ENCODE results near the gene AUTS2.

The AUTS2 gene

DNA sequence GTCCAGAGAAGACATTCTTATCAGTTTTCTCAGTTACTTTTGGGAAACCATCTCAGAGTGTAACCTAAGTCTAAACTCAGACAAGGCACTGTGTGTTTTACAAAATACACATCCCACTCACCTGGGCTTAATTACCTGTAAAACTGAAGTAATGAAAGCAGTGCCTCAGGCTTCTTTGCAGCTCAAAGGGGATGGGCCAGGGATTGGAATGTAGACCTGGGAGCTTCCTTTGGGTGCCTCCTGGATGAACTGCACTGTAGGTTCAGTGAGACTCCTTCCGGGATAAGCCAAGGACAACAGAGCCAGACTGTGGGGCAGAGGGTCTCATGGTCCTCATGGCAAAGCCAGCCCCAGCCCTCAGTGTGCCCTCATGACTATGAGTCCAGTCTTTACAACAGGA, 861.3 kb downstream of the AUTS2 start:
- Histone ChIP-seq H3F3A (ENCODE audit: insufficient read depth) (no peaks in the 10 kb centered on the region; the same call in 1 of the 2 replicates), H3K4me3 (ENCODE audit: insufficient read depth, low read length, poor library complexity, severe bottlenecking) (no peak overlapping the region), H3K9ac (ENCODE audit: low read length) (no peak overlapping the region), H3K9me2 (replicated peaks; ENCODE audit: insufficient read depth, low read length) (no peaks in the 10 kb centered on the region), H3K4me2 (ENCODE audit: low read depth, low read length, poor library complexity, severe bottlenecking) (no peak overlapping the region), H2AFZ (ENCODE audit: low read depth, low read length, severe bottlenecking) (no peak overlapping the region), H4K20me1 (ENCODE audit: low read depth, low read length) (no peaks in the 10 kb centered on the region), H3K27ac (ENCODE audit: low read depth, low read length) (no peak overlapping the region), H3K79me2 (ENCODE audit: insufficient read depth, low read length) (no peaks in the 10 kb centered on the region), H3K36me3 (ENCODE audit: low read length) (no peaks in the 10 kb centered on the region), H3K9me3 (ENCODE audit: insufficient read depth, low read length) (no peaks in the 10 kb centered on the region), H3K27me3 (ENCODE audit: low read length) (no peaks in the 10 kb centered on the region)
- no peak for TF ChIP-seq EZH2phosphoT487 (conservative IDR thresholded peaks at IDR 0.05; ENCODE audit: low read length)
- TF ChIP-seq, protein P1, sequence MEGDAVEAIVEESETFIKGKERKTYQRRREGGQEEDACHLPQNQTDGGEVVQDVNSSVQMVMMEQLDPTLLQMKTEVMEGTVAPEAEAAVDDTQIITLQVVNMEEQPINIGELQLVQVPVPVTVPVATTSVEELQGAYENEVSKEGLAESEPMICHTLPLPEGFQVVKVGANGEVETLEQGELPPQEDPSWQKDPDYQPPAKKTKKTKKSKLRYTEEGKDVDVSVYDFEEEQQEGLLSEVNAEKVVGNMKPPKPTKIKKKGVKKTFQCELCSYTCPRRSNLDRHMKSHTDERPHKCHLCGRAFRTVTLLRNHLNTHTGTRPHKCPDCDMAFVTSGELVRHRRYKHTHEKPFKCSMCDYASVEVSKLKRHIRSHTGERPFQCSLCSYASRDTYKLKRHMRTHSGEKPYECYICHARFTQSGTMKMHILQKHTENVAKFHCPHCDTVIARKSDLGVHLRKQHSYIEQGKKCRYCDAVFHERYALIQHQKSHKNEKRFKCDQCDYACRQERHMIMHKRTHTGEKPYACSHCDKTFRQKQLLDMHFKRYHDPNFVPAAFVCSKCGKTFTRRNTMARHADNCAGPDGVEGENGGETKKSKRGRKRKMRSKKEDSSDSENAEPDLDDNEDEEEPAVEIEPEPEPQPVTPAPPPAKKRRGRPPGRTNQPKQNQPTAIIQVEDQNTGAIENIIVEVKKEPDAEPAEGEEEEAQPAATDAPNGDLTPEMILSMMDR (IDR thresholded peaks at IDR 0.05; ENCODE audit: insufficient read depth, low read length, poor library complexity, severe bottlenecking), result no peak

DNA sequence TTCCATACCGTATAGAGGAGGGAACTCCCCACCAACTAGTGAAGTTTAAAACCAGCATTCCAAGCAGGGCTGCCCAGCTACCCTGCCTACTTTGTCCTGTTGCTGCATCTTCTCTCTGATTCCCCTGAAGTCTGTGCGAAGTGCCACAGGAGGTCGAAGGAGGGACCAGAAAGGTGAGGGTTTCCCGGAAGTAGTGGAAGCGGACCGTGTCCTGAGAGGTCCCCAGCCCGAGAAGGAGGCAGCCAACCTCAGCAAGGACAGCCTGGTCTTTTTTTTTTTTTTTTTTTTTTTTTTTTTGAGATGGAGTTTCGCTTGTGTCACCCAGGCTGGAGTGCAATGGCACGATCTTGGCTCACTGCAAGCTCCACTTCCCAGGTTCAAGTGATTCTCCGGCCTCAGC, 861.8 kb downstream of the AUTS2 start:
- no peaks in the 10 kb centered on the region; the same call in 1 of the 2 replicates for H3F3A ChIP-seq (ENCODE audit: insufficient read depth)
- no peaks in the 10 kb centered on the region for H3K36me3 ChIP-seq (ENCODE audit: low read length)
- no peak overlapping the region for H3K4me2 ChIP-seq (ENCODE audit: low read depth, low read length, poor library complexity, severe bottlenecking)
- no peaks in the 10 kb centered on the region for H3K9me2 ChIP-seq (replicated peaks; ENCODE audit: insufficient read depth, low read length)
- H2AFZ ChIP-seq (ENCODE audit: low read depth, low read length, severe bottlenecking), result no peak overlapping the region
- no peak overlapping the region for H3K4me3 ChIP-seq (ENCODE audit: insufficient read depth, low read length, poor library complexity, severe bottlenecking)
- TF ChIP-seq, protein P1 (IDR thresholded peaks at IDR 0.05; ENCODE audit: insufficient read depth, low read length, poor library complexity, severe bottlenecking), result no peak
- no peak for TF ChIP-seq EZH2phosphoT487 (conservative IDR thresholded peaks at IDR 0.05; ENCODE audit: low read length)
- H3K27me3 ChIP-seq (ENCODE audit: low read length), result no peaks in the 10 kb centered on the region
- H3K9me3 ChIP-seq (ENCODE audit: insufficient read depth, low read length), result no peaks in the 10 kb centered on the region
- H3K79me2 ChIP-seq (ENCODE audit: insufficient read depth, low read length), result no peaks in the 10 kb centered on the region
- no peak overlapping the region for H3K9ac ChIP-seq (ENCODE audit: low read length)
- no peak overlapping the region for H3K27ac ChIP-seq (ENCODE audit: low read depth, low read length)
- no peaks in the 10 kb centered on the region for H4K20me1 ChIP-seq (ENCODE audit: low read depth, low read length)

DNA sequence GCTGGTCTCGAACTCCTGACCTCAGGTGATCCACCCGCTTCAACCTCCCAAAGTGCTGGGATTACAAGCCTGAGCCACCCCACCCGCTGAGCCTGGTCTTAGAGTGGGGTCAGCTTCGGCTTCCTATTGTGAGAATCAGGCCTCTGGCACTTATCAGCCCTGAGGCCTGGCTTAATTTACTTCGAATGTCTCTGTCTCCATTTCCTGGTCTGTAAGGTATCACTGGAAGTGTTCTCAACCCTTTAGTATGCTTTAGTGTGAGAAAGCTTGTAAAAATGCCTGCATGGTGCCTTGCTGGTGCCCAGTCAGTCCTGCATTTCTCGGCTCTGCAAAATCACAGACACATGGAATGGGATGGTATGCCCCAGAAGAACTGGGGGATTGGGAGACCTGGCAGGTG, 862.3 kb downstream of the AUTS2 start:
- H3K27me3 ChIP-seq (ENCODE audit: low read length), result no peaks in the 10 kb centered on the region
- H4K20me1 ChIP-seq (ENCODE audit: low read depth, low read length), result no peaks in the 10 kb centered on the region
- no peaks in the 10 kb centered on the region for H3K36me3 ChIP-seq (ENCODE audit: low read length)
- H3K4me3 ChIP-seq (ENCODE audit: insufficient read depth, low read length, poor library complexity, severe bottlenecking), result no peak overlapping the region
- H3K79me2 ChIP-seq (ENCODE audit: insufficient read depth, low read length), result no peaks in the 10 kb centered on the region
- H3K9me2 ChIP-seq (replicated peaks; ENCODE audit: insufficient read depth, low read length), result no peaks in the 10 kb centered on the region
- TF ChIP-seq EZH2phosphoT487 (conservative IDR thresholded peaks at IDR 0.05; ENCODE audit: low read length), result no peak
- TF ChIP-seq, protein P1 (IDR thresholded peaks at IDR 0.05; ENCODE audit: insufficient read depth, low read length, poor library complexity, severe bottlenecking), result no peak
- H3K9ac ChIP-seq (ENCODE audit: low read length), result no peak overlapping the region
- no peaks in the 10 kb centered on the region; the same call in 1 of the 2 replicates for H3F3A ChIP-seq (ENCODE audit: insufficient read depth)
- no peak overlapping the region for H3K27ac ChIP-seq (ENCODE audit: low read depth, low read length)
- no peak overlapping the region for H2AFZ ChIP-seq (ENCODE audit: low read depth, low read length, severe bottlenecking)
- no peak overlapping the region for H3K4me2 ChIP-seq (ENCODE audit: low read depth, low read length, poor library complexity, severe bottlenecking)
- H3K9me3 ChIP-seq (ENCODE audit: insufficient read depth, low read length), result no peaks in the 10 kb centered on the region

Measured in SU-DHL-6 (cell line).